Right kidney (tissue), 9 donors: Measurements from ENCODE around the gene HACL1.

Experiments
- DNase-seq: peaks from one replicate; pipeline ENCODE4 v3.0.0-alpha.2; 2016
- long read RNA-seq, 8 donors: transcript quantifications; one replicate each; lab custom pipeline, GENCODE V29; 2026

Gene HACL1
- long read RNA-seq, donor 1, partial matches to known transcripts: 0 of 5 reads
- long read RNA-seq, donor 1, other reads (novel, unspliced or antisense): 0 of 5 reads
- long read RNA-seq, donor 2, partial matches to known transcripts: 0 of 4 reads
- long read RNA-seq, donor 2, other reads (novel, unspliced or antisense): 0 of 4 reads
- long read RNA-seq, donor 3, partial matches to known transcripts: 0 of 2 reads
- long read RNA-seq, donor 3, other reads (novel, unspliced or antisense): 0 of 2 reads
- long read RNA-seq, donor 4, partial matches to known transcripts: 0 of 1 reads
- long read RNA-seq, donor 4, other reads (novel, unspliced or antisense): 0 of 1 reads
- long read RNA-seq, donor 5, transcript HACL1-201 (17 exons, 2,266 nt): major isoform, 6 of 6 reads
- long read RNA-seq, donor 5, partial matches to known transcripts: 0 of 6 reads
- long read RNA-seq, donor 5, other reads (novel, unspliced or antisense): 0 of 6 reads
- long read RNA-seq, donor 6, partial matches to known transcripts: 0 of 5 reads
- long read RNA-seq, donor 6, other reads (novel, unspliced or antisense): 0 of 5 reads
- long read RNA-seq, donor 7, partial matches to known transcripts: 0 of 3 reads
- long read RNA-seq, donor 7, other reads (novel, unspliced or antisense): 0 of 3 reads
- long read RNA-seq, donor 8, partial matches to known transcripts: 0 of 2 reads
- long read RNA-seq, donor 8, other reads (novel, unspliced or antisense): 0 of 2 reads

- DNase-seq: peak; percentile 96
Measured at GRCh38 chr3:15601399-15602145, at the start of gene HACL1, which contains the start of gene BTD. Gene HACL1, minus strand, starts transcription at chr3:15601569. Its CDS starts 106 bp downstream, at chr3:15601463. Gene BTD, plus strand, starts transcription at chr3:15601745. Its CDS starts 33,695 bp downstream, at chr3:15635440.

GRCh38 chr3:15649858-15650257, 48.5 kb upstream of the HACL1 start:
- DNase-seq: no peak

GRCh38 chr3:15649341-15649740, 48.0 kb upstream of the HACL1 start:
- DNase-seq: no peak

GRCh38 chr3:15647611-15648167, 46.3 kb upstream of the HACL1 start:
- DNase-seq: no peak

- DNase-seq: no peak
Measured at GRCh38 chr3:15646851-15647511, 45.6 kb upstream of the HACL1 start.

DNA sequence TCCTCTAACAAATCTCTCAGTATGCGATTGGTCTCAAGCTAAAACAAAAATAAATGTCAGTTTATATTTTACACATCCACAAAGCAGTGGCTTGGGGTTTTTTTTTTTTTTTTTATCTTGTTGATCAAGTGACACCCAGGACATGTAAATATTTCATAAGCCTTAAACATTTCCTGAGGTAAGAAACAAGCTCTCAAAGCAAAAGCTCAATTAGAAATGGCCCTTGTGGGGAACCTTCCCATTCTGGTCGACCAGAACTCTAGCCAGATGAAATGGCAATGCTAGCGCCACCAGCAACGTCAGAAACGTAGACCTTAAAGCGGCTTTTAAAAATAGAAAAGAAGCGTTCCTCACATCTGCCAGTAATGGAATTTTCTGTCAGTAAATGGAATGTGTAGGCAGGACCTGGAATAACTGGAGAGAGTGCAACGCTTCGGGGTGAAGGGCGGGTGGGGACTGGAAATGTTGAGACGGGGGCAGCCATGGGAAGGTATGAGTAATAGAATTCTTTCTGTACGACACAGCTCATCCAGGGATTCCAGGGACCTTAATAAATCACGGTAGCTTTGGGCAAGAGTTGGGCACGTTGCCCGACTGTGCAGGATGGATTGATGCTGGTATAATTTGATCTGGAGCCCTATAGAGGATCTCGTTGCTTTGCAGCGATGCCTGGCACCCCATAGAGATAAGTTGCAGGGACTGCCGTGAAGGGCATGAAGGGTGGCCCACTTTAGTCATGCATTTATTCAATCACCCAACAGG, 44.6 kb upstream of the HACL1 start:
- DNase-seq: no peak

GRCh38 chr3:15645246-15645645, 43.9 kb upstream of the HACL1 start:
- no peak for DNase-seq

GRCh38 chr3:15638891-15639262, 37.5 kb upstream of the HACL1 start:
- DNase-seq: no peak

GRCh38 chr3:15638193-15638890, 37.0 kb upstream of the HACL1 start:
- DNase-seq: no peak

GRCh38 chr3:15637131-15637951, 36.0 kb upstream of the HACL1 start:
- DNase-seq: no peak

- no peak for DNase-seq
Measured at GRCh38 chr3:15636028-15636709, 34.8 kb upstream of the HACL1 start.

GRCh38 chr3:15635121-15635661, 33.8 kb upstream of the HACL1 start:
- peak; percentile 39 for DNase-seq

GRCh38 chr3:15634671-15635070, 33.3 kb upstream of the HACL1 start:
- no peak for DNase-seq

DNA sequence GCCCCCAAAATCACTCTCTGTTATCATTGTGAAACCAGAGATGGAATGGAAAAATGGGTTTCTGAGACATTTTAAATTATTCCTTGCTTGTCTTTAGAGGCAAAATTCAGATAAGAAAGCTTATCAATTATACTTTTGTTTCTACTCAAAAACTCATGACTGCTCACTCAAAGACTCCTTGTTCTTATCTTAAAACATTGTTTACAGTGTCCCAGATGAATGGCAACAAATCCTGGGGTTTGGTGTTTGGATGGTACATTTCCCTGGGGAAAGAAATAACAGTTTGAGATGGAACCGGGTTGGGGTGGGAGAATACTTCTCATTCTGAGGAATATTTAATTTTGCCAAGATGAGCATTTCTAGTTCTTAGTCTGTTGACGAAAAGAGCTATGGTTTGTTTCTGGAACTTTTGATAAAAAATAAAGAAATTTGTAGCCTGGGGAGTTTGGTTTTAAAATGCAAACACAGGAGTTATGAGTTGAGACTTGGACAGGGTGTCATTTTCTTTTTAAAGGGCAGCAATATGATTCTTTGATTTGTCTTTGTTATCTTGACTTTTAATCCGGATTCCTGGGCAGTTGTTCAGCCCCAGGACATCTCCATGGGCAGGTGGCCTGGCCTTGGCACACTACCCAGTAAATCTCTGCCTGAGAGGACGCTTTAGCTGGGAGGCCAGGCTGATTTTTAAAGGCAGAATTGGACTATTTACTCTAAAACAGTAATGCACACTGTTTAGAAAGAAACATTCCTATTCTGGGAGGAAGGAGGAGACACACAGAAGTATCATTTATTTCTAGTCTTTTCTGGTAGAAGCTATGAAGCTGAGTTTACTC, 32.6 kb upstream of the HACL1 start:
- no peak for DNase-seq

DNA sequence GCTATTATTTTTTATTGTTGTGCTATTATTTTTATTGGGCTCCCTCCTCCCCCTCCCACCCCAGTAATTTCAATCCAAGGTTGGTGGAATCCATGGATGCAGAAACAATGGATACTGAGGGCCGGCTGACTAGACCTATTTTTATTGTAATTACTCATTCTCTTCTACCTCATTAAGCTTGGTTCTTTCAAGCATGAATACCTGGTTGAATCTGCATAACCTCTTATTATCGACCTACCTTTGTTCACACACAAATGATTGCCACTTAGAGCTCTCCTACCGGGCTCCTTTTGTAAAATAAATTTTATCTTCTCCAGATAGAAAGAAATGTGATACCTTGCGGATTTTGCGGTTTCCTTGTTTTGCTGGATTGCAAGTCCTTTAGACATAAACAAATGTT, 31.8 kb upstream of the HACL1 start:
- DNase-seq: no peak

DNA sequence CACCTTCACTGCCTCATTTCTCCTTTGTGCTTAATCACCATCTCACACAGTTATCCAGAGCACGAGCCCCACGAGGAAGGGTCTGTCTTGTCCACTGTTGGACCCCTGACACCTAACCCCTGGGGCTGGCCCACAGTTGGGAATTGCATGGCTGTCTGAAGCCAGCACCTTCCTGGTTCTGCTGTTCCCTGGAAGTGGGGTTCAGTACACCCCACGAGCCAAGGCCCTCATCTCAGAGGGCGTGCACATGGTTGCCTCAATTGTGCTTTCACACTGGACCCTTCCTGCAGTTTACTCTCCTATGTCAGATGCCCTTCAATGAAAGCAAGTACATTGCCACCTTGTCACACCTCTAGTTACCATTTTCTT, 30.8 kb upstream of the HACL1 start:
- no peak for DNase-seq

GRCh38 chr3:15631426-15632211, 30.2 kb upstream of the HACL1 start:
- DNase-seq: no peak
